ENCODE results near the gene POLE.

GRCh38 chr12:132728502-132728901 lies 41.4 kb upstream of the POLE start:
- no peak for TF ChIP-seq CTCF (IDR thresholded peaks at IDR 0.05)
- no peak for TF ChIP-seq RFX5 (IDR thresholded peaks at IDR 0.05; ENCODE audit: low read length)
- TF ChIP-seq TAF1 (IDR thresholded peaks at IDR 0.05; ENCODE audit: borderline replicate concordance, low read depth, low read length) = no peak
- TF ChIP-seq REST (IDR thresholded peaks at IDR 0.05; ENCODE audit: low read depth, low read length) = no peak

Measured in SK-N-SH (cell line).